Natural killer cell treated with Interleukin-12 subunit alpha and Interleukin-12 subunit beta and Interleukin-15 and Interleukin-18, amount 100 ng/mL, for 72 hours (primary cell): ENCODE measurements around the gene SNRNP25. TPM values are rescaled to one million over a fixed set of nuclear protein-coding genes. Genes with fewer than 3 reads are reported as not detected.

ENCODE experiments used
- ATAC-seq, 2 donors: fragments of 150-1000 bp; cut with Tn5 transposase in 1 of 2; sonication (Bioruptor Pico), chemical (Tn5 transposase) in 1 of 2; 2 replicates each; pipeline ENCODE4 v1.10.0; 2021
- DNase-seq: peaks from one replicate; pipeline ENCODE4 v3.0.0; 2022; ENCODE audit warnings: low spot score
- H3K27ac Mint-ChIP-seq, 2 donors: 1 replicate in 1 of 2; 2 replicates in 1 of 2; pipeline ENCODE4 v1.8.0; 2022; ENCODE audit warnings: mixed read lengths in 2 of 2, mild to moderate bottlenecking in 1 of 2, moderate library complexity in 1 of 2
- H3K27me3 Mint-ChIP-seq, 2 donors: 1 replicate in 1 of 2; 2 replicates in 1 of 2; pipeline ENCODE4 v1.8.0; 2022; ENCODE audit warnings: mixed read lengths in 2 of 2
- H3K36me3 Mint-ChIP-seq: one replicate; pipeline ENCODE4 v1.8.0; 2022; ENCODE audit warnings: mixed read lengths
- H3K4me1 Mint-ChIP-seq, 2 donors: 1 replicate in 1 of 2; 2 replicates in 1 of 2; pipeline ENCODE4 v1.8.0; 2022; ENCODE audit warnings: low read depth in 2 of 2, mixed read lengths in 2 of 2, mild to moderate bottlenecking in 1 of 2
- H3K4me3 Mint-ChIP-seq: one replicate; pipeline ENCODE4 v1.8.0; 2022; ENCODE audit warnings: mixed read lengths
- H3K9me3 Mint-ChIP-seq: 2 replicates; pipeline ENCODE4 v1.8.0; 2022; ENCODE audit warnings: mixed read lengths
- total RNA-seq, 2 donors: library from RNA; stranded (reverse); gene quantifications; one replicate each; pipeline ENCODE4 v1.2.3, GENCODE V29; 2022

The SNRNP25 gene
- total RNA-seq, 2 donors from 2014 or later: 35.6 to 39.8 TPM

- H3K27ac Mint-ChIP-seq: no peak overlapping the region
- no peak for ATAC-seq
- H3K4me3 Mint-ChIP-seq: no peak overlapping the region
- peaks cover 4 to 6% of the 10 kb centered on the region in 2 donors for H3K4me1 Mint-ChIP-seq
- no peaks in the 10 kb centered on the region for H3K27me3 Mint-ChIP-seq
- DNase-seq: no peak
- H3K9me3 Mint-ChIP-seq: no peaks in the 10 kb centered on the region
- no peaks in the 10 kb centered on the region for H3K36me3 Mint-ChIP-seq
Measured at GRCh38 chr16:101586-101985, 48.0 kb downstream of the SNRNP25 start.

GRCh38 chr16:102060-102855 is 48.6 kb downstream of the SNRNP25 start:
- no peaks in the 10 kb centered on the region for H3K27me3 Mint-ChIP-seq
- no peak overlapping the region for H3K27ac Mint-ChIP-seq
- H3K4me1 Mint-ChIP-seq: peaks cover 0 to 3% of the 10 kb centered on the region in 2 donors
- H3K36me3 Mint-ChIP-seq: no peaks in the 10 kb centered on the region
- DNase-seq (no peak), ATAC-seq (no peak)
- no peak overlapping the region for H3K4me3 Mint-ChIP-seq
- H3K9me3 Mint-ChIP-seq: no peaks in the 10 kb centered on the region

- ATAC-seq (no peak), DNase-seq (no peak)
- peaks cover 0 to 6% of the 10 kb centered on the region in 2 donors for H3K4me1 Mint-ChIP-seq
- H3K9me3 Mint-ChIP-seq: no peaks in the 10 kb centered on the region
- no peaks in the 10 kb centered on the region for H3K36me3 Mint-ChIP-seq
- no peaks in the 10 kb centered on the region for H3K27me3 Mint-ChIP-seq
- H3K4me3 Mint-ChIP-seq: no peak overlapping the region
- H3K27ac Mint-ChIP-seq: no peak overlapping the region
Measured at GRCh38 chr16:104355-104754, 50.7 kb downstream of the SNRNP25 start.

DNA sequence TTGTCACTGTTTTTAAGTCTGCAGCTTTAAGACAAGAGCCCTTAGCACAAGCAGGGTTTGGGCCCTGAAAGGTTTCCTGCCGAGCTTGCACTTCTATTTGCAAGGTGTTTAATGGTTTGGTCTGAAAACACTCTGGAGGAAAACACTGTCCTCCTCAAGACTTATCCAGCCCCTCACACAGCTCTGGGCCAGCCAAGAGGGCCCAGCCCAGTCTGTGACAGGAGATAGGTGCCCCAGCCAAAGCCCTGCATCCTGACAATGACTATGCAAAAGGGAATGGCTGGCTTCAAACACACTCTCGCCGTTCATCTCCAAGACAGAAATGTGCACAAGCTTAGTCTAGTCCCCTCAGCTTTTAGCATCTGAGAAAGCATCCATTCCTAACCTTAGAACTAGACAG is 51.3 kb downstream of the SNRNP25 start:
- Mint-ChIP-seq H3K4me1 (peaks cover 0 to 6% of the 10 kb centered on the region in 2 donors), H3K4me3 (no peak overlapping the region), H3K36me3 (no peaks in the 10 kb centered on the region), H3K27ac (no peak overlapping the region), H3K27me3 (no peaks in the 10 kb centered on the region), H3K9me3 (no peaks in the 10 kb centered on the region)
- no peak for DNase-seq
- no peak for ATAC-seq

DNA sequence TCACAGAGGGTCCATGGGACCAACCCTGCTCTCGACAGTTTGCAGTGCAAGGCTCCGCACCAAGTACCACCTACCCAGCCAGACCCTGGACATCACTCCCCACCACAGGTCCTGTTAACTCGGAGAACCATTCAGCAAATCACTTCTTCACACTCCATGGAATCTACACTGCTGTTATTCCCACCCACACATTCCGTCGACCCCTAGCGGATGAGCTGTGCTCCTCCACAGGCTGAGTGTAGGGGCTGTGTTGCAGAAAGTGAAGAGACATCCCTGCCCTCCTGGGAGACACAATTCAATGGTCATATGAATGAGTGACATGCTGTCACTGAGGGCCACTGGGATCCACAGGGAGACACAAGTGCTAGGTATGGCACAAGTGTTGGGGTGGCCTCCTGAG is 51.9 kb downstream of the SNRNP25 start:
- no peaks in the 10 kb centered on the region for H3K27me3 Mint-ChIP-seq
- H3K27ac Mint-ChIP-seq: no peak overlapping the region
- ATAC-seq (no peak), DNase-seq (no peak)
- no peaks in the 10 kb centered on the region for H3K9me3 Mint-ChIP-seq
- no peak overlapping the region for H3K4me3 Mint-ChIP-seq
- peaks cover 0 to 6% of the 10 kb centered on the region in 2 donors for H3K4me1 Mint-ChIP-seq
- no peaks in the 10 kb centered on the region for H3K36me3 Mint-ChIP-seq

DNA sequence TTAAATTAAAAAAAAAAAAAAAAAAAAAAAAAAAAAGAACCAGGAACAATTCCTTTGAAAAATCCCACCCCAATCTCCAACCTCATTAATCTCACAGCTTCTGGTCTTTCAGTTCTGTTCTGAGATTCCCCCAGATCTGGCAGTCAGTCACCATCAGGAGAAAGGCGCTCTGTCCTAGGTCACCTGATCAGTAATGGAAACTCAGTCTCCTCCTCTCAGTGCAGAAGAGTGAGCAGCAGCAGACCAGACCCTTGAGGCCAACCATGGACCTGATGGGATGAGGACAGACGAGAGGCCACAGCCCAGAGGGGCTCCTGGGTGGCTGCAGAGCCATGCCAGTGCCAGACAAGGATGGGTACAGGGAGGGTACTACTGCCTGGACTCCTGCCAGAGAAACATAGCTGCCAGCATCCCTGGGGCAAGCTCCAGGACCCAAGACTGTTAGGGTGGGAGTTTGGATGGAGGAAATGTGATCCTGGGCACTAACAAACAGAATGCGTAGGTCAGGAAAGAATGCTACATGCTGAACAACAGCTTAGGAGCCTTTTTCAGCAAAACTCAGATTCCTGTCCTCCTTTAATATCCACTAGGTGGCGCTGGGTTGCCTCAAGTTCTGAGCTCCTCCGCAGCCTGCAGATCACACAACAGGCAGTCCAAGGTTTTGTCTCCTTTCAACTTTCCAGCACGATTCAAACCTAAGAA is 53.1 kb downstream of the SNRNP25 start:
- peak; percentile 59 to 67 for ATAC-seq
- peak; percentile 80 for DNase-seq
- H3K9me3 Mint-ChIP-seq: no peaks in the 10 kb centered on the region
- H3K4me3 Mint-ChIP-seq: no peak overlapping the region
- no peak overlapping the region for H3K27ac Mint-ChIP-seq
- no peaks in the 10 kb centered on the region for H3K36me3 Mint-ChIP-seq
- no peaks in the 10 kb centered on the region for H3K27me3 Mint-ChIP-seq
- peaks cover 0 to 6% of the 10 kb centered on the region in 2 donors for H3K4me1 Mint-ChIP-seq

Other genes with a start within 250 kb of the SNRNP25 start
- gene POLR3K, start 220 bp upstream of the SNRNP25 start, total RNA-seq: 10 to 100 TPM; 39.8 to 84.7 TPM
- gene RHBDF1, start 18.8 kb downstream of the SNRNP25 start, total RNA-seq: 1 to 10 TPM in 1 of 2 donors, under 1 TPM in 1; 0.84 to 2.5 TPM
- gene MPG, start 24.4 kb downstream of the SNRNP25 start, total RNA-seq: 10 to 100 TPM; 39.9 to 43.8 TPM
- gene NPRL3, start 84.8 kb downstream of the SNRNP25 start, total RNA-seq: 10 to 100 TPM; 33.3 to 68.5 TPM
- gene HBZ, start 98.8 kb downstream of the SNRNP25 start, total RNA-seq: not detected
- not detected for gene HBM, start 112.2 kb downstream of the SNRNP25 start, total RNA-seq
- gene HBA2, start 119.0 kb downstream of the SNRNP25 start, total RNA-seq: not detected
- gene HBA1, start 122.9 kb downstream of the SNRNP25 start, total RNA-seq: 1 to 10 TPM in 1 of 2 donors, not detected in 1; 4.6 TPM
- gene HBQ1, start 126.6 kb downstream of the SNRNP25 start, total RNA-seq: not detected
- 100 to 1,000 TPM in 1 of 2 donors, 10 to 100 TPM in 1; 54.2 to 115 TPM for gene LUC7L, start 175.6 kb downstream of the SNRNP25 start, total RNA-seq
- gene FAM234A, start 181.0 kb downstream of the SNRNP25 start, total RNA-seq: 10 to 100 TPM; 10.5 to 13.0 TPM
- not detected for gene RGS11, start 222.1 kb downstream of the SNRNP25 start, total RNA-seq
- not detected for gene ARHGDIG, start 226.8 kb downstream of the SNRNP25 start, total RNA-seq
- not detected for gene PDIA2, start 229.3 kb downstream of the SNRNP25 start, total RNA-seq